Heart left ventricle (tissue), 16 donors: ENCODE data around the gene APPL2. TPM values are rescaled to one million over a fixed set of nuclear protein-coding genes. Genes with fewer than 3 reads are reported as not detected.

ENCODE experiments used
- ATAC-seq, 4 donors: fragments of 200-7000 bp; cut with Tn5 transposase; one replicate each; pipeline ENCODE4 v1.9.1; 2020 to 2022; ENCODE audit warnings: moderate library complexity in 4 of 4, mild to moderate bottlenecking in 3 of 4, moderate number of reproducible peaks in 1 of 4
- DNase-seq, 5 donors: peaks; one replicate each; pipeline ENCODE4 v3.0.0-alpha.2; 2020
- H3K27ac ChIP-seq, 12 donors: fragments of 200-600 bp; sonication (generic) in 4 of 12; one replicate each; pipeline versions ENCODE4 v1.5.0 to v1.8.0; 2016 to 2022; ENCODE audit warnings: mild to moderate bottlenecking in 2 of 12
- H3K27me3 ChIP-seq, 9 donors: fragments of 200-600 bp; sonication (generic) in 2 of 9; one replicate each; pipeline versions ENCODE4 v1.5.1 to v1.8.0; 2016 to 2022; ENCODE audit warnings: mild to moderate bottlenecking in 3 of 9
- H3K36me3 ChIP-seq, 9 donors: fragments of 200-600 bp; sonication (generic) in 2 of 9; one replicate each; pipeline versions ENCODE4 v1.5.0 to v1.8.0; 2018 to 2022; ENCODE audit warnings: mild to moderate bottlenecking in 2 of 9
- H3K4me1 ChIP-seq, 12 donors: fragments of 200-600 bp; sonication (generic) in 4 of 12; one replicate each; pipeline versions ENCODE4 v1.5.0 to v1.8.0; 2016 to 2022; ENCODE audit warnings: mild to moderate bottlenecking in 3 of 12
- H3K4me3 ChIP-seq, 12 donors: fragments of 200-600 bp; sonication (generic) in 4 of 12; one replicate each; pipeline versions ENCODE4 v1.5.0 to v1.8.0; 2017 to 2022; ENCODE audit warnings: mild to moderate bottlenecking in 9 of 12, moderate library complexity in 4 of 12
- H3K9me3 ChIP-seq, 12 donors: fragments of 200-600 bp; sonication (generic) in 4 of 12; one replicate each; pipeline versions ENCODE4 v1.5.0 to v1.8.0; 2016 to 2022; ENCODE audit warnings: mild to moderate bottlenecking in 1 of 12
- CTCF ChIP-seq, 12 donors: fragments of 200-600 bp; sonication (generic) in 4 of 12; IDR thresholded peaks; one replicate each; pipeline versions ENCODE4 v1.5.0 to v1.8.0; 2018 to 2022; ENCODE audit warnings: antibody characterized with exemption in 12 of 12, mild to moderate bottlenecking in 5 of 12
- POLR2A ChIP-seq, 2 donors: fragments of 450-650 bp; IDR thresholded peaks; one replicate each; pipeline ENCODE4 v1.6.1; 2017; ENCODE audit warnings: antibody characterized with exemption in 2 of 2, mild to moderate bottlenecking in 2 of 2, moderate library complexity in 2 of 2
- WGBS, 4 donors: extraction: QIAGEN DNeasy Blood & Tissue Kit in 2 of 4; methylation state at CpG; one replicate each; pipeline versions ENCODE4 v1.1.5 to v1.1.7; 2013 to 2018; 5-methylcytosine and 5-hydroxymethylcytosine counted together
- intact Hi-C, 10 donors: fragments of 100-400 bp; cut with DNase I; formaldehyde crosslinking; loops; one replicate each; pipeline versions ENCODE4 v1.11.1 to v1.14.2; 2022
- polyA plus RNA-seq, 2 donors: library from polyadenylated mRNA; stranded (reverse); fragments of 200-250 nt; gene quantifications; one replicate each; pipeline ENCODE4 v1.2.3, GENCODE V29; 2013
- total RNA-seq, 9 donors: library from RNA; depleted of rRNA in 2 of 9; stranded (reverse); fragments of >200 nt in 2 of 9; fragmentation: NEBNext Ultra II Directional in 3 of 9; extraction: Animal tissue kit (Norgen Biotek cat#: 25700) in 3 of 9; gene quantifications; one replicate each; pipeline versions ENCODE4 v1.1.0 to v1.2.4, GENCODE V29; 2016 to 2023
- donor health status: ischemic (EF 13 %, LVEDD 7.1; RV severe dilation, severe dysfunction).
- donor health status: healthy with polysubstance abuse.
- donor health status: DM: no; HTN: yes; CAD: no.
- donor health status: DM: no; HTN: no; CAD: no.
- donor health status: ischemic (EF 25% LVEDD 6.9; RV normal size, moderate dysfunction).
- donor health status: ischemic (EF 25% LVEDD 5.7; RV mildly dilated, moderate dysfunction).
- donor health status: healthy.
- donor health status: DM: yes; HTN: yes; CAD: no.
- donor health status: ischemic (EF 35%, LVEDD 5.7; RV mildly dilated, moderate dysfunction).
- donor health status: nonischemic (EF 11% LVEDD 7.7; RV severe dilation, severe dysfunction).
- donor health status: DM: yes; HTN: yes; CAD: no.
- donor health status: PGD.
- donor health status: ischemic (EF 29% LVEDD 5.4; RV normal size, mild dysfunction).
- donor health status: nonischemic (EF 23%, LVEDD 6.1; RV moderate dilation, normal function).

Gene APPL2
- total and polyA plus RNA-seq, 11 donors: 7.7 to 36.7 (median 16.0) TPM

DNA sequence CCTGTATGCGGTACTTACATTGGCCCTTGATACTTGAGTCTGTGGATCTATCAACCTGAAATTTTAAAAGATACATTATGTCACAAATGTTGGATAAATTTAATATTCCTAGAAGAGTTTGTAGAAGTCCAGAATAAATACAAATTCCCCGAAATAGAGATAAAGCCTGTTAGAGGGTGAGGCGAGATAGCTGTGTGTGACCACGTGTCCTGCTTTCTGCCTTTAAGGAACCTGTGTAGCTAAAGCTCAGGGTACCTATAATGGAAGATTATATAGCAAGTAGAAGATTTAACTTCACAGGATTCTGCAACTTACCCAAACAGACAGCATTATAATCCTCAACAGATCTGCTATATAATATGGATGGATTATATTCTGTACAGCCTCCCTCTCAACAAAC, 58.8 kb downstream of the APPL2 start:
- ATAC-seq (no peak), DNase-seq (no peak)
- Histone ChIP-seq H3K27ac (no peak overlapping the region), H3K36me3 (peaks cover 0 to 76% (median 58%) of the 10 kb centered on the region in 9 donors), H3K9me3 (peaks cover 0 to 18% (median 0%) of the 10 kb centered on the region in 12 donors), H3K27me3 (no peaks in the 10 kb centered on the region), H3K4me3 (no peak overlapping the region), H3K4me1 (no peaks in the 10 kb centered on the region)
- WGBS, 4 donors: 89 to 94% (median 90%) methylated on average over 4 of the region's 4 CpGs
- intact Hi-C loops: loop anchor here in 1 of 10 donors (10.0 kb wide), 1 partner anchor 208 kb away; no protein-coding TSS in a partner anchor
- TF ChIP-seq CTCF (IDR thresholded peaks at IDR 0.05) (no peak), POLR2A (IDR thresholded peaks at IDR 0.05) (no peak)

- intact Hi-C loops: loop anchor here in 1 of 10 donors (10.0 kb wide), 1 partner anchor 209 kb away; no protein-coding TSS in a partner anchor
- Histone ChIP-seq H3K27ac (no peak overlapping the region), H3K36me3 (peaks cover 0 to 89% (median 75%) of the 10 kb centered on the region in 9 donors), H3K4me1 (no peaks in the 10 kb centered on the region), H3K27me3 (no peaks in the 10 kb centered on the region), H3K4me3 (no peak overlapping the region), H3K9me3 (peaks cover 0 to 14% (median 0%) of the 10 kb centered on the region in 12 donors)
- DNase-seq: no peak
- TF ChIP-seq POLR2A (IDR thresholded peaks at IDR 0.05) (no peak), CTCF (IDR thresholded peaks at IDR 0.05) (no peak)
- no peak for ATAC-seq
- WGBS, 4 donors: 53 to 71% (median 57%) methylated on average over 2 of the region's 2 CpGs
These were observed 60.5 kb downstream of the APPL2 start for GRCh38 chr12:105175397-105175990.

- H3K27ac ChIP-seq: no peak overlapping the region
- TF ChIP-seq CTCF (IDR thresholded peaks at IDR 0.05) (no peak), POLR2A (IDR thresholded peaks at IDR 0.05) (no peak)
- no peaks in the 10 kb centered on the region for H3K9me3 ChIP-seq
- H3K4me1 ChIP-seq: no peaks in the 10 kb centered on the region
- ATAC-seq (no peak), DNase-seq (no peak)
- H3K27me3 ChIP-seq: no peaks in the 10 kb centered on the region
- H3K4me3 ChIP-seq: no peak overlapping the region
- WGBS, 4 donors: 84 to 86% (median 85%) methylated on average over 6 of the region's 6 CpGs
- H3K36me3 ChIP-seq: peaks cover 0 to 100% (median 84%) of the 10 kb centered on the region in 9 donors
- intact Hi-C loops: loop anchor here in 1 of 10 donors (10.0 kb wide), 1 partner anchor 213 kb away; no protein-coding TSS in a partner anchor
These were observed 64.1 kb downstream of the APPL2 start for GRCh38 chr12:105171691-105172436.

DNA sequence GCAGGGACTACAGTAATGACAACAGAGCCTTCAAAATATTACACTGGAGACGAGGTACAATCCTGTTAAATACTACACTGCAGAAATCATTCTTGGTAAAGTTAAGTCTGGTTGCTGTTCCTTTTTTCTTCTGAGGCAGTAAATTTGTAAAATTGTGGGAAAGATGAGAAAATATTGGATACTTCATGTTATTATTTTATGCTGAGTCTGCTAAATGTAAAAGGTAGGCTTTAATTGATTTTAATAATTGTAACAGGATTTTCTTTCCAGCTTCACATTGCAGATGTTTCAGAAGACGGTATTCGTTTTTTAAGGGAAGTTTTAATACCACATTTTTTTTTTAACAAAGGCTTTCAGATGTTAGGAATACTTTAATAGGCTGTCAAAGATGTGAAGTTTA, 65.8 kb downstream of the APPL2 start:
- H3K4me1 ChIP-seq: no peaks in the 10 kb centered on the region
- intact Hi-C loops: loop anchor here in 1 of 10 donors (10.0 kb wide), 1 partner anchor 215 kb away; no protein-coding TSS in a partner anchor
- 91 to 97% (median 94%) methylated on average over 3 of the region's 3 CpGs for WGBS, 4 donors
- no peak overlapping the region for H3K4me3 ChIP-seq
- TF ChIP-seq CTCF (IDR thresholded peaks at IDR 0.05) (no peak), POLR2A (IDR thresholded peaks at IDR 0.05) (no peak)
- no peaks in the 10 kb centered on the region for H3K9me3 ChIP-seq
- H3K27me3 ChIP-seq: no peaks in the 10 kb centered on the region
- H3K27ac ChIP-seq: no peak overlapping the region
- H3K36me3 ChIP-seq: peaks cover 0 to 100% (median 84%) of the 10 kb centered on the region in 9 donors
- DNase-seq (no peak), ATAC-seq (no peak)
